ENCODE results near the gene XRCC3. TPM values are rescaled to one million over a fixed set of nuclear protein-coding genes. Genes with fewer than 3 reads are reported as not detected.

XRCC3 gene
- total and polyA plus RNA-seq, 10 of the 15 experiments (the other 5 are each of a cell fraction or from before 2014, with no cell fraction given): 0.37 to 52.0 (median 26.8) TPM

DNA sequence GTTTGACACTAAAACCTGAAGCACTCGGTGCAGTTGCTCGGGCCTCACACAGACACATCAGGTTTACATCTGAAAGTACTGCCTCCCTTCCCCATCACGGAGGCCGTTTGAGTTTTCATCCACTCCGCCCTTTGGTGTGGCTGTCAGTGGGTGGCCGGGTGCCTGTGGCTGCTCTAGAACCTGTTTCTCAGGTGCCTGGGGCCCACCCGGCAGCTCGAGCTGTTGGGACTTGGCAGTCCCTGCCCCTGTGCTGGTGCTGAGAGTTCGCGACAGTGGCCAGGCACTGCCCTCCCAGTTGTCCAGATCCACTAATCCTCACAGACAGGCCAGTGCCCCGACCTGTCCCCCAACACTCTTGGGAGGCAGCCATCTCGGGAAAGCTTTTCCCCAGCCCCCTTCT is 22.4 kb downstream of the XRCC3 start:
- no TSS peak for BruUV-seq (replicated peaks)

DNA sequence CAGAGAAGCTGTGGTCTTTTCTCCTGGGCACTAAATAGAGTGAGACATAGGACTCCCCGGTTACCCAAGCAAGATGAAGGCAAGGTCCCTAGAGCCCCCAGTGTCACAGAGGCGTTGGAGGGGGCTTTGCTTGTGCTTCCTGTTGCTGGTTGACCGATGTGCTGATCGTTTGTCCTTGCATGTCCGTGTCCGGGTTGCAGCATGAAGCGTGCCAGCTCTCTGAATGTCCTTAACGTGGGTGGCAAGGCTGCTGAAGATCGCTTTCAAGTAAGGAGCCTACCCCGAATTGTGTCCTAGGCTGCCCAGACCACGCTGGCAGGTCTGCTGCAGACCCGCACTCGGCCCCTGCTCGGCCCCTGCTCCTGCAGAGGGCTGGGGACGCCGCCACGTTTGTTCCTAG is 23.1 kb downstream of the XRCC3 start:
- BruUV-seq (replicated peaks): no TSS peak
- H3K4me1 ChIP-seq (ENCODE audit: control insufficient read depth, insufficient read depth, low read length): peaks cover 38% of the 10 kb centered on the region
- in situ Hi-C loops (cut with MboI): no loop called here
- TF ChIP-seq HDGF (IDR thresholded peaks at IDR 0.05) (no peak), BACH1 (IDR thresholded peaks at IDR 0.05; ENCODE audit: borderline replicate concordance) (no peak), MEF2B (IDR thresholded peaks at IDR 0.05; ENCODE audit: partially characterized antibody, poor library complexity, severe bottlenecking) (no peak), CREB1 (IDR thresholded peaks at IDR 0.05; ENCODE audit: low read depth) (no peak), CREM (IDR thresholded peaks at IDR 0.05; ENCODE audit: low read depth) (no peak), CBX5 (IDR thresholded peaks at IDR 0.05; ENCODE audit: low read depth) (no peak), ZSCAN29 (IDR thresholded peaks at IDR 0.05) (no peak), KLF5 (IDR thresholded peaks at IDR 0.05; ENCODE audit: partially characterized antibody) (no peak), ZNF622 (IDR thresholded peaks at IDR 0.05) (no peak), ESRRA (IDR thresholded peaks at IDR 0.05; ENCODE audit: low read length) (no peak), YBX1 (IDR thresholded peaks at IDR 0.05) (no peak)
- TF ChIP-seq, protein P1, sequence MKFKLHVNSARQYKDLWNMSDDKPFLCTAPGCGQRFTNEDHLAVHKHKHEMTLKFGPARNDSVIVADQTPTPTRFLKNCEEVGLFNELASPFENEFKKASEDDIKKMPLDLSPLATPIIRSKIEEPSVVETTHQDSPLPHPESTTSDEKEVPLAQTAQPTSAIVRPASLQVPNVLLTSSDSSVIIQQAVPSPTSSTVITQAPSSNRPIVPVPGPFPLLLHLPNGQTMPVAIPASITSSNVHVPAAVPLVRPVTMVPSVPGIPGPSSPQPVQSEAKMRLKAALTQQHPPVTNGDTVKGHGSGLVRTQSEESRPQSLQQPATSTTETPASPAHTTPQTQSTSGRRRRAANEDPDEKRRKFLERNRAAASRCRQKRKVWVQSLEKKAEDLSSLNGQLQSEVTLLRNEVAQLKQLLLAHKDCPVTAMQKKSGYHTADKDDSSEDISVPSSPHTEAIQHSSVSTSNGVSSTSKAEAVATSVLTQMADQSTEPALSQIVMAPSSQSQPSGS (IDR thresholded peaks at IDR 0.05; ENCODE audit: low read length): no peak
- TF ChIP-seq, protein P2, sequence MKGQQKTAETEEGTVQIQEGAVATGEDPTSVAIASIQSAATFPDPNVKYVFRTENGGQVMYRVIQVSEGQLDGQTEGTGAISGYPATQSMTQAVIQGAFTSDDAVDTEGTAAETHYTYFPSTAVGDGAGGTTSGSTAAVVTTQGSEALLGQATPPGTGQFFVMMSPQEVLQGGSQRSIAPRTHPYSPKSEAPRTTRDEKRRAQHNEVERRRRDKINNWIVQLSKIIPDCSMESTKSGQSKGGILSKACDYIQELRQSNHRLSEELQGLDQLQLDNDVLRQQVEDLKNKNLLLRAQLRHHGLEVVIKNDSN (IDR thresholded peaks at IDR 0.05; ENCODE audit: borderline replicate concordance, extremely low read length, insufficient read depth, low read depth, low read length): no peak

More for the DNA sequence above, 22.4 kb downstream of the XRCC3 start:
- ATAC-seq (no peak), DNase-seq (ENCODE audit: low read depth, low spot score) (no peak), FAIRE-seq (no peak)
- H3K4me3 ChIP-seq: no peak overlapping the region
- TF ChIP-seq MYC (IDR thresholded peaks at IDR 0.05; ENCODE audit: insufficient read depth, insufficient read length, insufficient replicate concordance, low read length, severe bottlenecking) (no peak), POLR2A (IDR thresholded peaks at IDR 0.05; ENCODE audit: low read depth, low read length) (0 out of 2 replicates have a peak, but pooled peaks have one; percentile 27)
- no peaks in the 10 kb centered on the region for H3K27me3 ChIP-seq (replicated peaks in 1 of 2; ENCODE audit: control insufficient read depth in 2 of 2, insufficient read depth in 2 of 2, low read length in 1 of 2)
- no peak overlapping the region for H3K4me2 ChIP-seq (ENCODE audit: control insufficient read depth, insufficient read depth)
- no peaks in the 10 kb centered on the region for H3K9me3 ChIP-seq (replicated peaks; ENCODE audit: control insufficient read depth, insufficient read depth, low read length)
- CTCF ChIA-PET: interaction anchor here (1.4 kb wide), 1 partner anchor 13 kb away, joined by 6 read pairs; no protein-coding TSS in a partner anchor
- no peak overlapping the region for H2AFZ ChIP-seq (ENCODE audit: control insufficient read depth, low read depth, low read length)
- H3K4me1 ChIP-seq (ENCODE audit: control insufficient read depth, insufficient read depth, low read length): peaks cover 38% of the 10 kb centered on the region
- H3K27ac ChIP-seq (ENCODE audit: control insufficient read depth, insufficient read depth): no peak overlapping the region
- peaks cover 11 to 17% of the 10 kb centered on the region in 2 experiments for H3K36me3 ChIP-seq (ENCODE audit: control insufficient read depth in 2 of 2, insufficient read depth in 2 of 2, low read length in 1 of 2)
- H4K20me1 ChIP-seq (ENCODE audit: control insufficient read depth, insufficient read depth): no peaks in the 10 kb centered on the region
- intact Hi-C loops (cut with micrococcal nuclease; ENCODE audit: unreplicated experiment) (no loop called here), in situ Hi-C loops (cut with MboI) (no loop called here)
- H3K79me2 ChIP-seq (ENCODE audit: control insufficient read depth, insufficient read depth, low read length): peaks cover 11% of the 10 kb centered on the region
- POLR2A ChIA-PET: no interaction called here
- WGBS (ENCODE audit: insufficient coverage, insufficient replicate concordance, low lambda C conversion rate, missing lambda C conversion rate): 71% methylated on average over 12 of the region's 12 CpGs
- RAD21 ChIA-PET (ENCODE audit: unreplicated experiment): no interaction called here
- SMC1A ChIA-PET (ENCODE audit: uncharacterized antibody, unreplicated experiment): interaction anchor here (1.7 kb wide), 1 partner anchor 24 kb away, joined by 3 read pairs; no protein-coding TSS in a partner anchor
- H3K9ac ChIP-seq (ENCODE audit: control insufficient read depth, insufficient read depth, low read length): no peak overlapping the region

More for the DNA sequence above, 23.1 kb downstream of the XRCC3 start:
- no peak for FAIRE-seq
- RAD21 ChIA-PET (ENCODE audit: unreplicated experiment): interaction anchor here (0.6 to 1.6 kb wide), 3 partner anchors 12 to 32 kb away, joined by 3 to 4 read pairs (median 4); partner anchors contain the start of genes XRCC3 and ZFYVE21
- peak overlapping the region; percentile 30 for H3K27ac ChIP-seq (ENCODE audit: control insufficient read depth, insufficient read depth)
- H3K4me3 ChIP-seq: no peak overlapping the region
- intact Hi-C loops (cut with micrococcal nuclease; ENCODE audit: unreplicated experiment): no loop called here
- H3K4me2 ChIP-seq (ENCODE audit: control insufficient read depth, insufficient read depth): peak overlapping the region; percentile 86; the same call in 1 of the 2 replicates
- CTCF ChIA-PET: interaction anchor here (1.4 kb wide), 1 partner anchor 13 kb away, joined by 6 read pairs; no protein-coding TSS in a partner anchor
- DNase-seq (ENCODE audit: low read depth, low spot score): peak; percentile 20
- H2AFZ ChIP-seq (ENCODE audit: control insufficient read depth, low read depth, low read length): no peak overlapping the region; the same call in 1 of the 2 replicates
- peaks cover 7 to 17% of the 10 kb centered on the region in 2 experiments for H3K36me3 ChIP-seq (ENCODE audit: control insufficient read depth in 2 of 2, insufficient read depth in 2 of 2, low read length in 1 of 2)
- POLR2A ChIA-PET: no interaction called here
- H3K9ac ChIP-seq (ENCODE audit: control insufficient read depth, insufficient read depth, low read length): no peak overlapping the region; the same call in 1 of the 2 replicates
- SMC1A ChIA-PET (ENCODE audit: uncharacterized antibody, unreplicated experiment): interaction anchor here (1.7 kb wide), 1 partner anchor 25 kb away, joined by 3 read pairs; no protein-coding TSS in a partner anchor
- WGBS (ENCODE audit: insufficient coverage, insufficient replicate concordance, low lambda C conversion rate, missing lambda C conversion rate): 37% methylated on average over 17 of the region's 17 CpGs
- no peaks in the 10 kb centered on the region for H3K27me3 ChIP-seq (replicated peaks in 1 of 2; ENCODE audit: control insufficient read depth in 2 of 2, insufficient read depth in 2 of 2, low read length in 1 of 2)
- no peaks in the 10 kb centered on the region for H3K9me3 ChIP-seq (replicated peaks; ENCODE audit: control insufficient read depth, insufficient read depth, low read length)
- H4K20me1 ChIP-seq (ENCODE audit: control insufficient read depth, insufficient read depth): no peaks in the 10 kb centered on the region
- H3K79me2 ChIP-seq (ENCODE audit: control insufficient read depth, insufficient read depth, low read length): peaks cover 11% of the 10 kb centered on the region
- ATAC-seq: peak; percentile 20
